ENCODE results near the gene ATF2. TPM values are rescaled to one million over a fixed set of nuclear protein-coding genes. Genes with fewer than 3 reads are reported as not detected.

Gene ATF2
- total and polyA plus RNA-seq, 2 of the 4 experiments (the other 2 are of a cell fraction): 23.2 to 60.0 TPM

DNA sequence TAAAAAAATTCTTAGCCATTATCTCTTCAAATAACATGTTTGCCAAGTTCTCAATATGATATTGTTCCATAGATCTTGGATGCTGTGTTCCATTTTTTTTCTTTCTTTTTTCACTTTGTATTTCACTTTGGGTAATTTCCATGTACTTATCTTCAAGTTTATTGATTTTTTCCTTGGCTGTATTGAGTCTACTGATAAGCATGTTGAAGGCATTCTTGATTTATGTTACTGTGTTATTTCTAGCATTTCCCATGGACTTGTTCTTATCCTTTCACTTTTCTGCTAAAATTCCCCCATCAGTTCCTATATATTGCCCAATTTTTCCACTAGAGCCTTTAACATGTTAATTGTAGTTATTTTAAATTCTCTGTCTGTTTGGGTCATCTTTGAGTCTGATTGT lies 112.0 kb downstream of the ATF2 start:
- Histone ChIP-seq H3K23ac (ENCODE audit: low read depth, low read length) (no peak overlapping the region), H2AK9ac (replicated peaks; ENCODE audit: low read depth, low read length, poor library complexity) (no peak overlapping the region), H3K18ac (ENCODE audit: low read depth, low read length) (no peak overlapping the region), H4K91ac (ENCODE audit: insufficient read depth, low read depth, low read length) (no peak overlapping the region), H3K4me1 (ENCODE audit: control insufficient read depth, insufficient read depth, low read length) (no peaks in the 10 kb centered on the region), H2AK5ac (ENCODE audit: low read depth, low read length) (no peak overlapping the region), H3K56ac (ENCODE audit: extremely low read depth, insufficient read depth, low read length) (no peak overlapping the region), H3K36me3 (ENCODE audit: control insufficient read depth, insufficient read depth, low read length) (no peaks in the 10 kb centered on the region), H2BK15ac (ENCODE audit: low read depth, low read length) (no peak overlapping the region), H3K14ac (replicated peaks; ENCODE audit: low read depth, low read length) (no peak overlapping the region), H4K20me1 (ENCODE audit: insufficient read depth, low read length) (no peaks in the 10 kb centered on the region), H2BK20ac (ENCODE audit: low read depth, low read length) (no peak overlapping the region), H3K27me3 (ENCODE audit: control insufficient read depth, insufficient read depth, low read length) (no peaks in the 10 kb centered on the region), H3K4ac (ENCODE audit: low read depth, low read length) (no peak overlapping the region), H3K9me3 (ENCODE audit: control insufficient read depth, insufficient read depth, low read length) (no peaks in the 10 kb centered on the region), H3K9ac (ENCODE audit: low read depth, low read length) (no peak overlapping the region), H4K8ac (ENCODE audit: low read depth in 2 of 2, low read length in 2 of 2) (no peak overlapping the region), H3K4me2 (ENCODE audit: low read depth, low read length) (no peak overlapping the region), H3K9me1 (ENCODE audit: insufficient read depth, low read length) (no peaks in the 10 kb centered on the region), H3K27ac (ENCODE audit: insufficient read depth, low read length) (no peak overlapping the region), H3K79me1 (ENCODE audit: low read depth in 1 of 2, low read length in 2 of 2) (no peaks in the 10 kb centered on the region), H4K5ac (ENCODE audit: low read depth, low read length) (no peak overlapping the region), H2AFZ (replicated peaks; ENCODE audit: low read length, poor library complexity) (no peak overlapping the region), H2BK120ac (ENCODE audit: low read depth, low read length) (no peak overlapping the region), H2BK5ac (ENCODE audit: low read depth, low read length, poor library complexity, severe bottlenecking) (no peak overlapping the region), H3K4me3 (ENCODE audit: insufficient read depth, low read depth, low read length) (no peak overlapping the region)
- intact Hi-C loops (cut with micrococcal nuclease) (no loop called here), in situ Hi-C loops (cut with MboI; ENCODE audit: low sequenced_read_pairs) (no loop called here), dilution Hi-C loops (cut with HindIII; ENCODE audit: low sequenced_read_pairs, unreplicated experiment) (no loop called here)
- DNase-seq (no peak), ATAC-seq (ENCODE audit: low read depth) (no peak)
- POLR2A ChIA-PET (ENCODE audit: unreplicated experiment): no interaction called here
- TF ChIP-seq RFX5 (IDR thresholded peaks at IDR 0.05; ENCODE audit: low read depth, low read length) (no peak), BHLHE40 (IDR thresholded peaks at IDR 0.05; ENCODE audit: low read depth, low read length) (no peak), MAFK (IDR thresholded peaks at IDR 0.05; ENCODE audit: low read depth, low read length) (no peak), RCOR1 (IDR thresholded peaks at IDR 0.05; ENCODE audit: insufficient replicate concordance, low read length) (no peak), FOS (IDR thresholded peaks at IDR 0.05; ENCODE audit: low read depth, low read length) (no peak), USF2 (IDR thresholded peaks at IDR 0.05; ENCODE audit: low read depth, low read length) (no peak), RAD21 (IDR thresholded peaks at IDR 0.05; ENCODE audit: low read length) (no peak), SMC3 (IDR thresholded peaks at IDR 0.05; ENCODE audit: low read depth, low read length) (no peak), NFE2L2 (IDR thresholded peaks at IDR 0.05; ENCODE audit: low read depth, low read length) (no peak), MXI1 (IDR thresholded peaks at IDR 0.05; ENCODE audit: borderline replicate concordance, low read depth, low read length) (no peak), CEBPB (IDR thresholded peaks at IDR 0.05; ENCODE audit: low read depth, low read length) (no peak), MAZ (IDR thresholded peaks at IDR 0.05; ENCODE audit: borderline replicate concordance, low read depth, low read length) (no peak), CHD1 (IDR thresholded peaks at IDR 0.05; ENCODE audit: low read depth, low read length) (no peak), POLR2A (IDR thresholded peaks at IDR 0.05; ENCODE audit: low read depth, low read length) (no peak)
- TF ChIP-seq, protein P1, sequence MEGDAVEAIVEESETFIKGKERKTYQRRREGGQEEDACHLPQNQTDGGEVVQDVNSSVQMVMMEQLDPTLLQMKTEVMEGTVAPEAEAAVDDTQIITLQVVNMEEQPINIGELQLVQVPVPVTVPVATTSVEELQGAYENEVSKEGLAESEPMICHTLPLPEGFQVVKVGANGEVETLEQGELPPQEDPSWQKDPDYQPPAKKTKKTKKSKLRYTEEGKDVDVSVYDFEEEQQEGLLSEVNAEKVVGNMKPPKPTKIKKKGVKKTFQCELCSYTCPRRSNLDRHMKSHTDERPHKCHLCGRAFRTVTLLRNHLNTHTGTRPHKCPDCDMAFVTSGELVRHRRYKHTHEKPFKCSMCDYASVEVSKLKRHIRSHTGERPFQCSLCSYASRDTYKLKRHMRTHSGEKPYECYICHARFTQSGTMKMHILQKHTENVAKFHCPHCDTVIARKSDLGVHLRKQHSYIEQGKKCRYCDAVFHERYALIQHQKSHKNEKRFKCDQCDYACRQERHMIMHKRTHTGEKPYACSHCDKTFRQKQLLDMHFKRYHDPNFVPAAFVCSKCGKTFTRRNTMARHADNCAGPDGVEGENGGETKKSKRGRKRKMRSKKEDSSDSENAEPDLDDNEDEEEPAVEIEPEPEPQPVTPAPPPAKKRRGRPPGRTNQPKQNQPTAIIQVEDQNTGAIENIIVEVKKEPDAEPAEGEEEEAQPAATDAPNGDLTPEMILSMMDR (conservative IDR thresholded peaks at IDR 0.05; ENCODE audit: low read depth, low read length): no peak
- TF ChIP-seq, protein P2, sequence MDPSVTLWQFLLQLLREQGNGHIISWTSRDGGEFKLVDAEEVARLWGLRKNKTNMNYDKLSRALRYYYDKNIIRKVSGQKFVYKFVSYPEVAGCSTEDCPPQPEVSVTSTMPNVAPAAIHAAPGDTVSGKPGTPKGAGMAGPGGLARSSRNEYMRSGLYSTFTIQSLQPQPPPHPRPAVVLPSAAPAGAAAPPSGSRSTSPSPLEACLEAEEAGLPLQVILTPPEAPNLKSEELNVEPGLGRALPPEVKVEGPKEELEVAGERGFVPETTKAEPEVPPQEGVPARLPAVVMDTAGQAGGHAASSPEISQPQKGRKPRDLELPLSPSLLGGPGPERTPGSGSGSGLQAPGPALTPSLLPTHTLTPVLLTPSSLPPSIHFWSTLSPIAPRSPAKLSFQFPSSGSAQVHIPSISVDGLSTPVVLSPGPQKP (IDR thresholded peaks at IDR 0.05; ENCODE audit: borderline replicate concordance, low read depth, low read length): no peak
- no TSS peak for BruUV-seq (replicated peaks)
- CTCF ChIA-PET: no interaction called here

All from IMR-90 (cell line).